Peyer's patch (tissue), 4 donors: ENCODE measurements around the gene CNPY1. TPM values are rescaled to one million over a fixed set of nuclear protein-coding genes. Genes with fewer than 3 reads are reported as not detected.
A peak's percentile ranks its signal among the peaks of the same experiment; 100 is the strongest.

Experiments used
- DNase-seq, 3 donors: peaks; one replicate each; pipeline ENCODE4 v3.0.0-alpha.2; 2017 to 2019
- H3K27ac ChIP-seq, 4 donors: fragments of 200-600 bp; sonication (generic); one replicate each; pipeline ENCODE4 v1.5.1; 2016 to 2019
- H3K27me3 ChIP-seq, 2 donors: fragments of 200-600 bp; sonication (generic); one replicate each; pipeline ENCODE4 v1.5.1; 2019
- H3K36me3 ChIP-seq, 3 donors: fragments of 200-600 bp; sonication (generic); one replicate each; pipeline ENCODE4 v1.5.1; 2016 to 2019
- H3K4me1 ChIP-seq, 4 donors: fragments of 200-600 bp; sonication (generic); one replicate each; pipeline ENCODE4 v1.5.1; 2016 to 2019
- H3K4me3 ChIP-seq, 4 donors: fragments of 200-600 bp; sonication (generic); 1 replicate in 3 of 4; 2 replicates in 1 of 4; pipeline ENCODE4 v1.5.1; 2016 to 2019; ENCODE audit warnings: mild to moderate bottlenecking in 1 of 4
- H3K9me3 ChIP-seq, 4 donors: fragments of 200-600 bp; sonication (generic); one replicate each; pipeline ENCODE4 v1.5.1; 2016 to 2019; ENCODE audit warnings: mild to moderate bottlenecking in 1 of 4
- CTCF ChIP-seq, 6 experiments: fragments of 450-650 bp in 4 of 6; fragments of 200-600 bp in 2 of 6; sonication (generic) in 1 of 6; IDR thresholded peaks; one replicate each; pipeline ENCODE4 v1.5.1; 2017 to 2019; ENCODE audit warnings: antibody characterized with exemption in 6 of 6, mild to moderate bottlenecking in 3 of 6, moderate library complexity in 1 of 6
- POLR2A ChIP-seq, 2 donors: fragments of 450-650 bp; IDR thresholded peaks; one replicate each; pipeline ENCODE4 v1.5.1; 2017; ENCODE audit warnings: antibody characterized with exemption in 2 of 2, mild to moderate bottlenecking in 2 of 2, moderate library complexity in 2 of 2
- total RNA-seq, 4 donors: library from RNA; depleted of rRNA; stranded (reverse); fragments of >200 nt; gene quantifications; one replicate each; pipeline ENCODE4 v1.1.0, GENCODE V29; 2016

The CNPY1 gene
- total RNA-seq, 4 donors from 2014 or later: 0.40 TPM; not detected in 3

- Histone ChIP-seq H3K27ac (no peak overlapping the region), H3K9me3 (no peaks in the 10 kb centered on the region), H3K4me1 (peaks cover 0 to 26% (median 5%) of the 10 kb centered on the region in 4 donors), H3K36me3 (no peaks in the 10 kb centered on the region), H3K27me3 (peaks cover 0 to 76% of the 10 kb centered on the region in 2 donors), H3K4me3 (no peak overlapping the region)
- DNase-seq: no peak
- TF ChIP-seq CTCF (IDR thresholded peaks at IDR 0.05) (no peak), POLR2A (IDR thresholded peaks at IDR 0.05) (no peak)
These were observed 76.2 kb downstream of the CNPY1 start for GRCh38 chr7:155470186-155470487.

- no peak for TF ChIP-seq POLR2A (IDR thresholded peaks at IDR 0.05)
- no peak for TF ChIP-seq CTCF (IDR thresholded peaks at IDR 0.05)
- no peak overlapping the region for H3K4me3 ChIP-seq
- H3K9me3 ChIP-seq: no peaks in the 10 kb centered on the region
- no peaks in the 10 kb centered on the region for H3K36me3 ChIP-seq
- H3K4me1 ChIP-seq: peaks cover 0 to 26% (median 5%) of the 10 kb centered on the region in 4 donors
- no peak overlapping the region for H3K27ac ChIP-seq
- H3K27me3 ChIP-seq: peaks cover 0 to 81% of the 10 kb centered on the region in 2 donors
- DNase-seq: no peak
These were observed 76.8 kb downstream of the CNPY1 start for GRCh38 chr7:155469311-155470185.

GRCh38 chr7:155468785-155469148, 77.6 kb downstream of the CNPY1 start:
- no peak overlapping the region for H3K4me3 ChIP-seq

GRCh38 chr7:155467846-155468784, 78.2 kb downstream of the CNPY1 start:
- DNase-seq: no peak
- TF ChIP-seq POLR2A (IDR thresholded peaks at IDR 0.05) (no peak), CTCF (IDR thresholded peaks at IDR 0.05) (no peak)
- peak overlapping the region in 2 of 4 donors; percentile 4 to 9 for H3K4me3 ChIP-seq

More at GRCh38 chr7:155468785-155469148, 77.6 kb downstream of the CNPY1 start:
- H3K4me1 ChIP-seq: peaks cover 0 to 26% (median 5%) of the 10 kb centered on the region in 4 donors
- no peak for DNase-seq
- H3K36me3 ChIP-seq: no peaks in the 10 kb centered on the region
- H3K9me3 ChIP-seq: no peaks in the 10 kb centered on the region
- peaks cover 0 to 75% of the 10 kb centered on the region in 2 donors for H3K27me3 ChIP-seq
- TF ChIP-seq CTCF (IDR thresholded peaks at IDR 0.05): no peak
- no peak for TF ChIP-seq POLR2A (IDR thresholded peaks at IDR 0.05)
- H3K27ac ChIP-seq: no peak overlapping the region

GRCh38 chr7:155466814-155467733, 79.3 kb downstream of the CNPY1 start:
- Histone ChIP-seq H3K27ac (no peak overlapping the region), H3K4me3 (peak overlapping the region in 2 of 4 donors; percentile 9 to 24), H3K27me3 (peaks cover 0 to 86% of the 10 kb centered on the region in 2 donors), H3K4me1 (peaks cover 0 to 26% (median 5%) of the 10 kb centered on the region in 4 donors), H3K36me3 (no peaks in the 10 kb centered on the region), H3K9me3 (no peaks in the 10 kb centered on the region)
- TF ChIP-seq CTCF (IDR thresholded peaks at IDR 0.05) (no peak), POLR2A (IDR thresholded peaks at IDR 0.05) (no peak)
- DNase-seq: peak in 1 of 3 donors; percentile 49

More at GRCh38 chr7:155467846-155468784, 78.2 kb downstream of the CNPY1 start:
- Histone ChIP-seq H3K27ac (no peak overlapping the region), H3K9me3 (no peaks in the 10 kb centered on the region), H3K36me3 (no peaks in the 10 kb centered on the region), H3K27me3 (peaks cover 0 to 77% of the 10 kb centered on the region in 2 donors), H3K4me1 (peaks cover 0 to 26% (median 5%) of the 10 kb centered on the region in 4 donors)
